CD4-positive, alpha-beta T cell treated with Interferon alpha-2 for 1 hour (primary cell): Measurements from ENCODE around the gene ARHGAP21.
A peak's percentile ranks its signal among the peaks of the same experiment; 100 is the strongest.

ENCODE experiments used
- DNase-seq, 2 donors: peaks; one replicate each; pipeline ENCODE4 v3.0.0-alpha.2; 2020 to 2022

The ARHGAP21 gene

GRCh38 chr10:24569828-24570657, 153.6 kb downstream of the ARHGAP21 start:
- no peak for DNase-seq

- no peak for DNase-seq
Measured at GRCh38 chr10:24569330-24569796, 154.3 kb downstream of the ARHGAP21 start.

DNA sequence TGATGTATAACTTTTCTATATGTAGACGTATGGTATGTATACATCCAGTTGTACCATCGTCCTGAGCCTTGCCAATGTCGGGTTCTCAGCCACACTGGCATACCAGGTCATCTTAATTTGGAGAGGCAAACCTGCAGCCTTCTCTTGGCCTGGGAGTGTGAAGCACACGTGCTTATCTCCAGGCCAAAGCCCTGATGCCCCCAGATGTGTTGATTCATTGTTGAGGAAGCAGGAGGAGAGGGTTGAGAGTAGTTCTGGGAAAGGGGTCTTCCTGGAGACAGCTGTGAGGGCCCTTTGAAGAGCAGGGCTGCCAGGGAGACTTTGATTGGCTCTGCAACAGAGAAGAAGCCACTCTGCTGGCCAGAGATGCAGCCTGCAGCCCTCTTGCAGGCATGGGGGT, 155.6 kb downstream of the ARHGAP21 start:
- no peak for DNase-seq

- no peak for DNase-seq
Measured at GRCh38 chr10:24561453-24561852, 162.2 kb downstream of the ARHGAP21 start.

GRCh38 chr10:24556750-24557742, 166.6 kb downstream of the ARHGAP21 start:
- peak; percentile 8 to 36 for DNase-seq

GRCh38 chr10:24556126-24556749, 167.4 kb downstream of the ARHGAP21 start:
- DNase-seq = no peak

- no peak for DNase-seq
Measured at GRCh38 chr10:24554036-24554435, 169.7 kb downstream of the ARHGAP21 start.

GRCh38 chr10:24553051-24553612, 170.6 kb downstream of the ARHGAP21 start:
- no peak for DNase-seq

GRCh38 chr10:24552346-24553016, 171.2 kb downstream of the ARHGAP21 start:
- no peak for DNase-seq

DNA sequence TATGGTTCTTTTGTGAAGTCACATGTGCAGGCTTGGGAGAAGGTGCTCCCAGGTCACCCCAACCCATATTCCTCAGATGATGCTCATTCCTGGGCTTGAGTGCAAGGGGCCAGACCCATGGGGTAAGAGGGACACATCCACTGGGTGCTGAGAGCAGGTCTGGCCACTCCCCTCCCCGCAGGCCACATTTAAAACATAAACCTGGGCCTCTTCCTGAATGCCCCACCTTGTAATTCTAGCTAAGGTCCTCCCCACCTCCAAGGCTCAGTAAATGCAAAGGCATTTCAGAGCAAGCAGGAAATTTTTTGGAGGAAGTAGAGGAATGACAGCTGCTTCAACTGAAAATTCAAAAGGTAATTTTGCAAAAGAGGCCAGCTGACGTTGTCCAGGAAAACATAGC, 172.5 kb downstream of the ARHGAP21 start:
- DNase-seq = no peak

GRCh38 chr10:24550680-24551079, 173.0 kb downstream of the ARHGAP21 start:
- DNase-seq = no peak

GRCh38 chr10:24545585-24545984, 178.1 kb downstream of the ARHGAP21 start:
- DNase-seq = no peak

DNA sequence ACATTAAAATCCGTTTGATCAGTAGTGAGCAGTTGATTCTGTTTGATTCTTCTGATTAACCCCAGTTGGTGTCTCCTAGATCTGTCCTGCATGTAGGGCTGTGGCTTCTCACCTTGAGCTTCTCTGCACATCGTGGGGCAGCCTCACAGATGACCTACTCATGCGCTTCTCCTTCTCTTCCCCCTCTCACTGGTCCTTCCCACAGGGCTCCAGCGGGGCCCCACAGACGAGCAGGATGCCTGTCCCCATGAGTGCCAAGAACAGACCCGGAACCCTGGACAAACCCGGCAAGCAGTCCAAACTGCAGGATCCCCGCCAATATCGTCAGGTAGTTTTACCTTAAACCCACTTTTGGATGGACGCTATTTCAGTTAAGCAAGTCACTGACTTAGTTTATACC, 178.9 kb downstream of the ARHGAP21 start:
- no peak for DNase-seq

- no peak for DNase-seq
Measured at GRCh38 chr10:24542314-24543270, 181.1 kb downstream of the ARHGAP21 start.

DNA sequence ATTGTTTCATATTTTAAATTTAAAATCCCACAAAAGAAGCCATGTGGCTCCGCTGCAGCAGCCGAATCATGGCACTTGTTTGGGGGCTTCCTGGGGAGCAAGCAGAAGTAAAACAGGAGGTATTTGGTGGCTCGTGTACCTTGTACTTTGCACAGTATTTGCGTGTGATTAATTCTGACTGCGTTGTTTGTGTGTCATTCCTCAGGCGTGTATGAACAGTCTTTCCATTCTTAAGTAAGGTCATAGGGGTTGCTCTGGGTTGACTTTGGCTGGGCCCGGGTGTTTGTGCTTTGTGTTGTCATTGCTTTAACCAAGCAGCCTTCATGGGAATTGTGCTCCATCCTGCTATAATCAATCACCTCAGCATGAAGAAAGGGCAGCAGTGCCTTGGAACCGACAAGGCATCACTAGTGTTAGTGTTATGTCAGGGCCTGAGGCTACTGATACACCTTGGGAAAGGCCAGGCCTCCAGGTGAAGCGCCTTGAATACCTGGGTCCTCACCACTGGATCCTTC, 182.4 kb downstream of the ARHGAP21 start:
- DNase-seq = no peak

- no peak for DNase-seq
Measured at GRCh38 chr10:24536636-24537035, 187.1 kb downstream of the ARHGAP21 start.

DNA sequence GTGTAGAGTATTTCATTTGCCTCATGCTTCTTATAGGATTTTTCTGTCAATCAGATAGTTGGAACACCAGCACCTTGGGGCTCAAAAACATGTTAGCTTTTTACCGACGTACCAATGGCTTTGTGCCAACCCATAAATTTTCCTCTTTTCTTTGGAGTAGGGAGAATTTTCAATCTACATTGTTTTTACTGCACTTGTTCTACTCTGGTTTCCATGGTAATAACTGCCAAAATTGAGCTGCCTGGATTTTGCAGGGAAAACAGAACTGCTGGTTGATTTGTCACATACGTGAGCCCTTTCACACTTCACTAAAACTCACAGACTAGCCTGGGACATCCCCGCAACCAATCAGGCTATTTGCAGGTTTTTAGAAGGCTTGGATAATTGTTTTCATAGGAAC, 189.7 kb downstream of the ARHGAP21 start:
- DNase-seq = no peak
